Gastroesophageal sphincter (tissue), 4 donors: ENCODE results near the gene RUNX2. TPM values are rescaled to one million over a fixed set of nuclear protein-coding genes. Genes with fewer than 3 reads are reported as not detected.

Experiments used
- ATAC-seq: fragments of 150-250 bp; one replicate; pipeline ENCODE4 v1.9.1; 2016; ENCODE audit warnings: mild to moderate bottlenecking, moderate library complexity
- H3K27ac ChIP-seq, 4 donors: fragments of 200-600 bp; sonication (generic) in 3 of 4; 1 replicate in 3 of 4; 2 replicates in 1 of 4; pipeline ENCODE4 v1.5.1; 2016 to 2019
- H3K27me3 ChIP-seq: fragments of 200-600 bp; sonication (generic); one replicate; pipeline ENCODE4 v1.5.1; 2019
- H3K36me3 ChIP-seq, 2 donors: fragments of 200-600 bp; sonication (generic); one replicate each; pipeline ENCODE4 v1.5.1; 2019; ENCODE audit warnings: control low read depth in 1 of 2
- H3K4me1 ChIP-seq, 3 donors: fragments of 200-600 bp; sonication (generic); 1 replicate in 2 of 3; 2 replicates in 1 of 3; pipeline ENCODE4 v1.5.1; 2016 to 2019; ENCODE audit warnings: control low read depth in 2 of 3
- H3K4me3 ChIP-seq, 2 donors: fragments of 200-600 bp; sonication (generic); one replicate each; pipeline ENCODE4 v1.5.1; 2019; ENCODE audit warnings: mild to moderate bottlenecking in 1 of 2, moderate library complexity in 1 of 2
- H3K9me3 ChIP-seq, 3 donors: fragments of 200-600 bp; sonication (generic); one replicate each; pipeline ENCODE4 v1.5.1; 2017 to 2019; ENCODE audit warnings: control low read depth in 2 of 3
- CTCF ChIP-seq, 4 experiments: fragments of 200-600 bp in 2 of 4; fragments of 450-650 bp in 2 of 4; sonication (generic) in 1 of 4; IDR thresholded peaks; one replicate each; pipeline ENCODE4 v1.5.1; 2017 to 2019; ENCODE audit warnings: antibody characterized with exemption in 4 of 4, mild to moderate bottlenecking in 2 of 4, moderate library complexity in 2 of 4
- EP300 ChIP-seq: sonication (generic); formaldehyde crosslinking; IDR thresholded peaks from one replicate; pipeline ENCODE4 v1.6.1; 2017; ENCODE audit warnings: antibody characterized with exemption, mild to moderate bottlenecking
- POLR2A ChIP-seq, 2 donors: fragments of 450-650 bp; IDR thresholded peaks; one replicate each; pipeline ENCODE4 v1.6.1; 2017; ENCODE audit warnings: antibody characterized with exemption in 2 of 2, mild to moderate bottlenecking in 2 of 2, moderate library complexity in 1 of 2
- POLR2AphosphoS5 ChIP-seq: sonication (generic); formaldehyde crosslinking; IDR thresholded peaks from one replicate; pipeline ENCODE4 v1.6.1; 2017; ENCODE audit warnings: antibody characterized with exemption
- WGBS, 2 donors: methylation state at CpG; one replicate each; pipeline ENCODE4 v1.1.5; 2018; ENCODE audit warnings: low coverage in 1 of 2; 5-methylcytosine and 5-hydroxymethylcytosine counted together
- total RNA-seq, 4 donors: library from RNA; depleted of rRNA; stranded (reverse); fragments of >200 nt; gene quantifications; one replicate each; pipeline ENCODE4 v1.1.0, GENCODE V29; 2016

Gene RUNX2
- total RNA-seq, 4 donors from 2014 or later: 0.16 to 0.94 (median 0.65) TPM

GRCh38 chr6:45411959-45412358 is 83.8 kb downstream of the RUNX2 start:
- TF ChIP-seq POLR2AphosphoS5 (no peak), POLR2A (IDR thresholded peaks at IDR 0.05) (no peak), EP300 (no peak), CTCF (IDR thresholded peaks at IDR 0.05) (no peak)
- Histone ChIP-seq H3K27ac (no peak overlapping the region), H3K9me3 (no peaks in the 10 kb centered on the region), H3K27me3 (peaks cover 42% of the 10 kb centered on the region), H3K4me1 (no peaks in the 10 kb centered on the region), H3K36me3 (no peaks in the 10 kb centered on the region), H3K4me3 (no peak overlapping the region)
- WGBS, 2 donors: 84 to 90% methylated on average over 3 to 5 of the region's 5 CpGs
- no peak for ATAC-seq

GRCh38 chr6:45415315-45415714 is 87.2 kb downstream of the RUNX2 start:
- no peak for ATAC-seq

GRCh38 chr6:45415788-45416518 is 87.8 kb downstream of the RUNX2 start:
- no peak overlapping the region for H3K4me3 ChIP-seq
- H3K27me3 ChIP-seq: peaks cover 81% of the 10 kb centered on the region
- no peak overlapping the region for H3K27ac ChIP-seq
- 64 to 67% methylated on average over 2 to 3 of the region's 3 CpGs for WGBS, 2 donors
- no peaks in the 10 kb centered on the region for H3K36me3 ChIP-seq
- TF ChIP-seq CTCF (IDR thresholded peaks at IDR 0.05): no peak
- no peak for TF ChIP-seq EP300
- no peak for TF ChIP-seq POLR2A (IDR thresholded peaks at IDR 0.05)
- no peak for TF ChIP-seq POLR2AphosphoS5
- H3K4me1 ChIP-seq: peaks cover 0 to 18% (median 6%) of the 10 kb centered on the region in 3 donors
- H3K9me3 ChIP-seq: no peaks in the 10 kb centered on the region
- ATAC-seq: no peak

More at GRCh38 chr6:45415315-45415714, 87.2 kb downstream of the RUNX2 start:
- Histone ChIP-seq H3K4me3 (no peak overlapping the region), H3K9me3 (no peaks in the 10 kb centered on the region), H3K27ac (no peak overlapping the region), H3K4me1 (peaks cover 0 to 12% (median 6%) of the 10 kb centered on the region in 3 donors), H3K36me3 (no peaks in the 10 kb centered on the region), H3K27me3 (peaks cover 75% of the 10 kb centered on the region)
- WGBS, 2 donors: 0 to 20% methylated on average over 1 of the region's 2 CpGs
- TF ChIP-seq CTCF (IDR thresholded peaks at IDR 0.05): no peak
- TF ChIP-seq EP300: no peak
- no peak for TF ChIP-seq POLR2AphosphoS5
- TF ChIP-seq POLR2A (IDR thresholded peaks at IDR 0.05): no peak

- Histone ChIP-seq H3K27me3 (peaks cover 89% of the 10 kb centered on the region), H3K36me3 (no peaks in the 10 kb centered on the region), H3K4me1 (peaks cover 2 to 25% (median 9%) of the 10 kb centered on the region in 3 donors), H3K9me3 (no peaks in the 10 kb centered on the region), H3K27ac (no peak overlapping the region), H3K4me3 (no peak overlapping the region)
- no peak for ATAC-seq
- WGBS, 2 donors: 61 to 84% methylated on average over 2 of the region's 2 CpGs
- no peak for TF ChIP-seq EP300
- no peak for TF ChIP-seq POLR2A (IDR thresholded peaks at IDR 0.05)
- no peak for TF ChIP-seq POLR2AphosphoS5
- TF ChIP-seq CTCF (IDR thresholded peaks at IDR 0.05): no peak
Measured at GRCh38 chr6:45416700-45417099, 88.6 kb downstream of the RUNX2 start.

GRCh38 chr6:45417436-45417835 is 89.3 kb downstream of the RUNX2 start:
- Histone ChIP-seq H3K27ac (no peak overlapping the region), H3K36me3 (no peaks in the 10 kb centered on the region), H3K9me3 (no peaks in the 10 kb centered on the region), H3K4me3 (no peak overlapping the region), H3K27me3 (peaks cover 91% of the 10 kb centered on the region), H3K4me1 (peaks cover 2 to 33% (median 9%) of the 10 kb centered on the region in 3 donors)
- TF ChIP-seq EP300 (no peak), CTCF (IDR thresholded peaks at IDR 0.05) (no peak), POLR2A (IDR thresholded peaks at IDR 0.05) (no peak), POLR2AphosphoS5 (no peak)
- WGBS, 2 donors: 81 to 91% methylated on average over 2 of the region's 2 CpGs
- ATAC-seq: no peak
